SK-N-SH treated with all-trans-retinoic acid at 6 μM for 48 hours (cell line): Measurements from ENCODE around the gene HOXA4.

Source experiments
- ATAC-seq: fragments of 200-7000 bp; cut with Tn5 transposase; 3 replicates; pipeline ENCODE4 v1.9.1; 2020; ENCODE audit warnings: mild to moderate bottlenecking, moderate library complexity
- ARNTL ChIP-seq: fragments of 450-650 bp; formaldehyde crosslinking; IDR thresholded peaks from 2 replicates; pipeline ENCODE4 v1.5.0; 2020; ENCODE audit warnings: low read depth, mild to moderate bottlenecking, moderate library complexity, borderline replicate concordance
- BACH2 ChIP-seq: fragments of 250-450 bp; sonication (Bioruptor Pico); IDR thresholded peaks from 2 replicates; pipeline ENCODE4 v1.9.0; 2021; ENCODE audit warnings: mild to moderate bottlenecking, borderline replicate concordance
- CREB5 ChIP-seq: fragments of 250-450 bp; sonication (Bioruptor Pico); IDR thresholded peaks from 2 replicates; pipeline ENCODE4 v1.5.1; 2020; ENCODE audit warnings: low read depth, mild to moderate bottlenecking, moderate library complexity
- CSDC2 ChIP-seq: fragments of 250-450 bp; sonication (Bioruptor Pico); IDR thresholded peaks from 2 replicates; pipeline ENCODE4 v1.5.0; 2020; ENCODE audit warnings: mild to moderate bottlenecking, moderate library complexity
- CSRNP3 ChIP-seq: fragments of 250-450 bp; sonication (Bioruptor Pico); IDR thresholded peaks from 2 replicates; pipeline ENCODE4 v1.5.1; 2021; ENCODE audit warnings: mild to moderate bottlenecking, moderate library complexity
- ESRRG ChIP-seq: fragments of 250-450 bp; sonication (Bioruptor Pico); IDR thresholded peaks from 2 replicates; pipeline ENCODE4 v1.6.1; 2021; ENCODE audit warnings: mild to moderate bottlenecking
- GLIS3 ChIP-seq: fragments of 250-450 bp; sonication (Bioruptor Pico); IDR thresholded peaks from 2 replicates; pipeline ENCODE4 v1.5.0; 2020; ENCODE audit warnings: mild to moderate bottlenecking, moderate library complexity
- ISL1 ChIP-seq: fragments of 250-450 bp; sonication (Bioruptor Pico); IDR thresholded peaks from 2 replicates; pipeline ENCODE4 v2.1.2; 2022; ENCODE audit warnings: mild to moderate bottlenecking, moderate library complexity
- OSR1 ChIP-seq: fragments of 250-450 bp; sonication (Bioruptor Pico); IDR thresholded peaks from 2 replicates; pipeline ENCODE4 v1.8.0; 2022; ENCODE audit warnings: moderate library complexity, mild to moderate bottlenecking, inconsistent platforms
- PPARA ChIP-seq: fragments of 250-450 bp; sonication (Bioruptor Pico); IDR thresholded peaks from 2 replicates; pipeline ENCODE4 v1.5.0; 2020; ENCODE audit warnings: mild to moderate bottlenecking, borderline replicate concordance
- RARB ChIP-seq: fragments of 250-450 bp; sonication (Bioruptor Pico); IDR thresholded peaks from 2 replicates; pipeline ENCODE4 v1.8.0; 2021; ENCODE audit warnings: mild to moderate bottlenecking, moderate library complexity
- TCF4 ChIP-seq: fragments of 250-450 bp; sonication (Bioruptor Pico); IDR thresholded peaks from 2 replicates; pipeline ENCODE4 v1.8.0; 2021; ENCODE audit warnings: mild to moderate bottlenecking, moderate library complexity, borderline replicate concordance
- TOX ChIP-seq: fragments of 250-450 bp; sonication (Bioruptor Pico); IDR thresholded peaks from 2 replicates; pipeline ENCODE4 v1.8.0; 2021; ENCODE audit warnings: mild to moderate bottlenecking, moderate library complexity, borderline replicate concordance
- TSHZ2 ChIP-seq: fragments of 250-450 bp; sonication (Bioruptor Pico); IDR thresholded peaks from 2 replicates; pipeline ENCODE4 v1.5.0; 2020; ENCODE audit warnings: mild to moderate bottlenecking, moderate library complexity
- ZC3H10 ChIP-seq: fragments of 250-450 bp; sonication (Bioruptor Pico); IDR thresholded peaks from 2 replicates; pipeline ENCODE4 v1.5.1; 2021; ENCODE audit warnings: mild to moderate bottlenecking, moderate library complexity
- ZFP3 ChIP-seq: fragments of 250-450 bp; sonication (Bioruptor Pico); IDR thresholded peaks from 2 replicates; pipeline ENCODE4 v1.5.0; 2020; ENCODE audit warnings: mild to moderate bottlenecking, moderate library complexity
- ZNF565 ChIP-seq: fragments of 450-650 bp; formaldehyde crosslinking; conservative IDR thresholded peaks from 2 replicates; pipeline ENCODE4 v1.5.0; 2020; ENCODE audit warnings: low read depth, mild to moderate bottlenecking, moderate library complexity
- ZNF70 ChIP-seq: fragments of 450-650 bp; formaldehyde crosslinking; IDR thresholded peaks from 2 replicates; pipeline ENCODE4 v1.5.0; 2020; ENCODE audit warnings: mild to moderate bottlenecking, moderate library complexity
- ZNF8 ChIP-seq: fragments of 450-650 bp; formaldehyde crosslinking; IDR thresholded peaks from 2 replicates; pipeline ENCODE4 v1.5.0; 2020; ENCODE audit warnings: mild to moderate bottlenecking, moderate library complexity
- TF ChIP-seq, protein P1 (sequence below): fragments of 250-450 bp; sonication (Bioruptor Pico); IDR thresholded peaks from 2 replicates; pipeline ENCODE4 v1.8.0; 2021; ENCODE audit warnings: low read depth, mild to moderate bottlenecking, moderate library complexity, borderline replicate concordance
- TF ChIP-seq, protein P2 (sequence below): fragments of 250-450 bp; sonication (Bioruptor Pico); IDR thresholded peaks from 2 replicates; pipeline ENCODE4 v1.8.0; 2020; ENCODE audit warnings: mild to moderate bottlenecking, moderate library complexity, borderline replicate concordance

Gene HOXA4

GRCh38 chr7:27168265-27168947, 37.8 kb upstream of the HOXA4 start (continued):
- no peak for TF ChIP-seq OSR1 (CRISPR knock-in tag)
- TF ChIP-seq ZNF70 (CRISPR knock-in tag), result no peak
- no peak for TF ChIP-seq TOX (CRISPR knock-in tag)
- TF ChIP-seq ZFP3, result no peak
- TF ChIP-seq ZC3H10, result no peak
- TF ChIP-seq TCF4 (CRISPR knock-in tag), result no peak

DNA sequence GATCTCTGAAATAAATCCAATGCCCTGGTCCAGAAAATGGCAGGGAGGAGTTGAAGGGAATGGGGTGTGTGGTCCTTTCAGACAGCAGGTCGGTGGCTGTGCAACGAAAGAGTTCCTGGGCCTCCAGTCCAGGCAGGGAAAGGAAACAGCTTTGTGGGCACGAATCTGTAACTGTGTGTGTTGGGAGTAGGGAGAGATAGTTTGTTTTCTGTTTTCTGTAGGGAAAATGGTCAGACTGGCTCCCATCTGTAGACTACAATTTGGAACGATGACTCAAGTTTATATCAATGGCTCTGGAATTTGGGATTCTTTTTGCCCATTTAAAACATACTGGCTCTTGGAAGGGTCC, 37.3 kb upstream of the HOXA4 start:
- no peak for ATAC-seq
- TF ChIP-seq CSRNP3 (no peak), ZFP3 (no peak), ARNTL (CRISPR knock-in tag) (no peak), ZNF565 (no peak), OSR1 (CRISPR knock-in tag) (no peak), CSDC2 (CRISPR knock-in tag) (no peak), CREB5 (CRISPR knock-in tag) (no peak), ZC3H10 (no peak), BACH2 (no peak), TSHZ2 (no peak), TCF4 (CRISPR knock-in tag) (no peak), RARB (CRISPR knock-in tag) (no peak), GLIS3 (CRISPR knock-in tag) (no peak), ZNF70 (CRISPR knock-in tag) (no peak)

DNA sequence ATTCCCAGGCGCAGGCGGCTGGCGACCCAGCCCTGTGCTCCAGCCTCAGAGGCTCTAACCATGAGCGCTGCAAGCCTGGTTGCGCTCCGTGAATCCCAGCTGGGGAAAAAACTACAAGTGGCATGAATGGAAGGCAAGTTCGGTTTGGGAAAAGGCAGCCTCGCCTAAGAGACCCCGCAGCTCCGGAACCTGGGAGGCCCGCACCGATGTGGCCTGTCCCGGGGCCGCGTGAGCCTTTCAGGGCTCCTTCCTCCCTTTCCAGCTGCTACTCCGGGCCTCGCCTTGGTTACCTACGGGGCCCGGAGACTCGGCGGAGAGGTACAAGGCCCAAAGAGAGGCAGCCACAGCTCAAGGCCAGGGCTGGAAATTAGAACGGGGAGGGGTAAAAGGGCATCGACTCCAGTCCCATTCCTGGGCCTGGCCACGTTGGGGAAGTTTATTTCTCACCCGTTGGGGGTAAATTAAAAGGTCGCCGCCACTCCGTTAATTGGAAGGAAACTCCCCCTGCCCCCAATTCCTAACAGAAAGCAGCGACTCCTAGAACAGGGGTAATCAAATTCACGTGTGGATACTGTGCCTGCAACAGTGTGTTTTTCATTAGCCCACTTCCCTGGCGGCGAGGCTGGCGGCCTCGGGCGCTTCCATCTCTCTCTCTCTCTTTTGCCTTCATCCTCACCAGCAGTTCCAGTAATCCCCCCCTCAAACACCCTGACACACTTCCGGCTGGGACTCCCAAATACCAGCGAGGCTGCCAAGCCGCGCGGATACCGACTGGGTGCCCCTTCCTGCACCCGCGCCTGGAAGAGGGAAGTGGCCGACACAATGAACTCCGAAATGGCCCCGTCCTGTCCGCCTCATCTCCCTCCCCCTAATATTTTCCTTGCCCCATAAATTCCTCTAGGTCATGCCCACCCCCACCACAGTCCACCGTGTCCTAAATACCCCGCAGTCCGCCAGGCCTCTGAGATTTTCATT, 36.3 kb upstream of the HOXA4 start:
- no peak for ATAC-seq
- TF ChIP-seq, protein P1, sequence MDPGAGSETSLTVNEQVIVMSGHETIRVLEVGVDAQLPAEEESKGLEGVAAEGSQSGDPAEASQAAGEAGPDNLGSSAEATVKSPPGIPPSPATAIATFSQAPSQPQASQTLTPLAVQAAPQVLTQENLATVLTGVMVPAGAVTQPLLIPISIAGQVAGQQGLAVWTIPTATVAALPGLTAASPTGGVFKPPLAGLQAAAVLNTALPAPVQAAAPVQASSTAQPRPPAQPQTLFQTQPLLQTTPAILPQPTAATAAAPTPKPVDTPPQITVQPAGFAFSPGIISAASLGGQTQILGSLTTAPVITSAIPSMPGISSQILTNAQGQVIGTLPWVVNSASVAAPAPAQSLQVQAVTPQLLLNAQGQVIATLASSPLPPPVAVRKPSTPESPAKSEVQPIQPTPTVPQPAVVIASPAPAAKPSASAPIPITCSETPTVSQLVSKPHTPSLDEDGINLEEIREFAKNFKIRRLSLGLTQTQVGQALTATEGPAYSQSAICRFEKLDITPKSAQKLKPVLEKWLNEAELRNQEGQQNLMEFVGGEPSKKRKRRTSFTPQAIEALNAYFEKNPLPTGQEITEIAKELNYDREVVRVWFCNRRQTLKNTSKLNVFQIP, result no peak
- TF ChIP-seq, protein P2, sequence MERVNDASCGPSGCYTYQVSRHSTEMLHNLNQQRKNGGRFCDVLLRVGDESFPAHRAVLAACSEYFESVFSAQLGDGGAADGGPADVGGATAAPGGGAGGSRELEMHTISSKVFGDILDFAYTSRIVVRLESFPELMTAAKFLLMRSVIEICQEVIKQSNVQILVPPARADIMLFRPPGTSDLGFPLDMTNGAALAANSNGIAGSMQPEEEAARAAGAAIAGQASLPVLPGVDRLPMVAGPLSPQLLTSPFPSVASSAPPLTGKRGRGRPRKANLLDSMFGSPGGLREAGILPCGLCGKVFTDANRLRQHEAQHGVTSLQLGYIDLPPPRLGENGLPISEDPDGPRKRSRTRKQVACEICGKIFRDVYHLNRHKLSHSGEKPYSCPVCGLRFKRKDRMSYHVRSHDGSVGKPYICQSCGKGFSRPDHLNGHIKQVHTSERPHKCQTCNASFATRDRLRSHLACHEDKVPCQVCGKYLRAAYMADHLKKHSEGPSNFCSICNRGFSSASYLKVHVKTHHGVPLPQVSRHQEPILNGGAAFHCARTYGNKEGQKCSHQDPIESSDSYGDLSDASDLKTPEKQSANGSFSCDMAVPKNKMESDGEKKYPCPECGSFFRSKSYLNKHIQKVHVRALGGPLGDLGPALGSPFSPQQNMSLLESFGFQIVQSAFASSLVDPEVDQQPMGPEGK (CRISPR knock-in tag), result no peak
- TF ChIP-seq ZNF8 (CRISPR knock-in tag) (no peak), CSRNP3 (no peak), ISL1 (CRISPR knock-in tag) (no peak), TOX (CRISPR knock-in tag) (no peak), ZFP3 (no peak), PPARA (no peak), ESRRG (CRISPR knock-in tag) (no peak), OSR1 (CRISPR knock-in tag) (no peak), CREB5 (CRISPR knock-in tag) (no peak), ZNF565 (no peak), GLIS3 (CRISPR knock-in tag) (no peak), ZC3H10 (no peak), ZNF70 (CRISPR knock-in tag) (no peak)
